Mesothelial cell of epicardium (in vitro differentiated cells): Measurements from ENCODE around the gene TMEM151B. TPM values are rescaled to one million over a fixed set of nuclear protein-coding genes. Genes with fewer than 3 reads are reported as not detected.

Experiments
- DNase-seq, 2 experiments: peaks; one replicate each; pipeline ENCODE4 v3.0.0; 2021; ENCODE audit warnings: low spot score in 2 of 2; ENCODE audit not compliant: unreplicated experiment in 2 of 2
- H3K27ac Mint-ChIP-seq: 2 replicates; pipeline ENCODE4 v1.8.0; 2021; ENCODE audit warnings: mixed read lengths
- H3K27me3 Mint-ChIP-seq: 2 replicates; pipeline ENCODE4 v1.8.0; 2021; ENCODE audit warnings: low read depth, mixed read lengths
- H3K36me3 Mint-ChIP-seq: 2 replicates; pipeline ENCODE4 v1.8.0; 2021; ENCODE audit warnings: mixed read lengths
- H3K4me1 Mint-ChIP-seq: 2 replicates; pipeline ENCODE4 v1.8.0; 2021; ENCODE audit warnings: mixed read lengths
- H3K4me3 Mint-ChIP-seq: 2 replicates; pipeline ENCODE4 v1.8.0; 2021; ENCODE audit warnings: mild to moderate bottlenecking, moderate library complexity, mixed read lengths
- H3K9me3 Mint-ChIP-seq: 2 replicates; pipeline ENCODE4 v1.8.0; 2021; ENCODE audit warnings: mixed read lengths
- total RNA-seq: library from RNA; stranded (reverse); gene quantifications from 3 replicates; pipeline ENCODE4 v1.2.1, GENCODE V29; 2021
- TF ChIP-seq, protein P1 (sequence below): fragments of 200-600 bp; sonication (generic); IDR thresholded peaks from one replicate; pipeline ENCODE4 v1.5.0; 2021; ENCODE audit warnings: antibody characterized with exemption; ENCODE audit not compliant: unreplicated experiment

The TMEM151B gene
- total RNA-seq, 1 donor from 2014 or later, result 0.56 TPM

DNA sequence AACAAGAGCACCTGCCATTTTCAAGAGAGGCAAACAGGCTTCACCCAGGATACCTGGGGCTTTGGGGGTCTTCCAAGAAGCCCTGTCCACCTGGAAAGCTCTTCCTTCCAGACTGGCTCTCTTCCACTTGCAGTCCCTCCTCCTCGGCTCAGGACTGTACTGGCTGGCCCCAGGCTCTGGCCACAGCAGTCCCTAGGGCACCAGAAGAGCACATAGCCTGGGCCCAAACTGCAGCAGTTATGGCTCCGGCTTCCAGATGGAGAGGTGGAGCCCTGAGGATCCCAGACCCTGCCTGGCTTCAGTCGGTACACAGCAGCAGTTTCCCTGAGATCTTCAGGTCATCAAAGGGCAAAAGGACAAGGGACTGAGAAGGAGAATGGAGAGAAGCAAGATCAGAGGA is 11.3 kb upstream of the TMEM151B start:
- Mint-ChIP-seq H3K4me1 (peaks cover 37% of the 10 kb centered on the region), H3K36me3 (peaks cover 8% of the 10 kb centered on the region), H3K27me3 (no peaks in the 10 kb centered on the region), H3K9me3 (no peaks in the 10 kb centered on the region), H3K4me3 (peak overlapping the region; percentile 74), H3K27ac (no peak overlapping the region)
- no peak for DNase-seq
- TF ChIP-seq, protein P1, sequence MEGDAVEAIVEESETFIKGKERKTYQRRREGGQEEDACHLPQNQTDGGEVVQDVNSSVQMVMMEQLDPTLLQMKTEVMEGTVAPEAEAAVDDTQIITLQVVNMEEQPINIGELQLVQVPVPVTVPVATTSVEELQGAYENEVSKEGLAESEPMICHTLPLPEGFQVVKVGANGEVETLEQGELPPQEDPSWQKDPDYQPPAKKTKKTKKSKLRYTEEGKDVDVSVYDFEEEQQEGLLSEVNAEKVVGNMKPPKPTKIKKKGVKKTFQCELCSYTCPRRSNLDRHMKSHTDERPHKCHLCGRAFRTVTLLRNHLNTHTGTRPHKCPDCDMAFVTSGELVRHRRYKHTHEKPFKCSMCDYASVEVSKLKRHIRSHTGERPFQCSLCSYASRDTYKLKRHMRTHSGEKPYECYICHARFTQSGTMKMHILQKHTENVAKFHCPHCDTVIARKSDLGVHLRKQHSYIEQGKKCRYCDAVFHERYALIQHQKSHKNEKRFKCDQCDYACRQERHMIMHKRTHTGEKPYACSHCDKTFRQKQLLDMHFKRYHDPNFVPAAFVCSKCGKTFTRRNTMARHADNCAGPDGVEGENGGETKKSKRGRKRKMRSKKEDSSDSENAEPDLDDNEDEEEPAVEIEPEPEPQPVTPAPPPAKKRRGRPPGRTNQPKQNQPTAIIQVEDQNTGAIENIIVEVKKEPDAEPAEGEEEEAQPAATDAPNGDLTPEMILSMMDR, result no peak

DNA sequence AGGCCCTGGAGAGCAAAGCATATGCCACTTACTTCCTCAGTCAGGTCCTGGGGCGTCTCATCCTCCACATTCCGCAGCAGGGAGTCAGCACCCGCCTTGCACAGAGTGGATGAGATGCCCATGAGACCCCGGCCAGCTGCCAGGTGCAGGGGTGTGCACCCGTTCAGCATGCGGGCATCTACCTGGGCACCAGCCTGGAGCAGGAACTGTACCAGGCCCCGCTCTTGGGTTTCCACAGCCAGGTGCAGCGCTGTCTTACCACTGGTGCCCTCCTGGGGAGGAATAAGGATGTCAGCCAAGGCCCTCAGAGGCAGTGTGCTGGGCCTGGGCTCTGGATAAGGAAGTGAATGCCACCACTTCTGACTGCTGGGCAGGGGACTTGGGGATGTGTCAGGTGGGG is 10.2 kb upstream of the TMEM151B start:
- H3K4me3 Mint-ChIP-seq, result no peak overlapping the region
- no peaks in the 10 kb centered on the region for H3K36me3 Mint-ChIP-seq
- no peak overlapping the region for H3K27ac Mint-ChIP-seq
- no peak for DNase-seq
- H3K4me1 Mint-ChIP-seq, result peaks cover 47% of the 10 kb centered on the region
- no peaks in the 10 kb centered on the region for H3K27me3 Mint-ChIP-seq
- TF ChIP-seq, protein P1, result no peak
- no peaks in the 10 kb centered on the region for H3K9me3 Mint-ChIP-seq

DNA sequence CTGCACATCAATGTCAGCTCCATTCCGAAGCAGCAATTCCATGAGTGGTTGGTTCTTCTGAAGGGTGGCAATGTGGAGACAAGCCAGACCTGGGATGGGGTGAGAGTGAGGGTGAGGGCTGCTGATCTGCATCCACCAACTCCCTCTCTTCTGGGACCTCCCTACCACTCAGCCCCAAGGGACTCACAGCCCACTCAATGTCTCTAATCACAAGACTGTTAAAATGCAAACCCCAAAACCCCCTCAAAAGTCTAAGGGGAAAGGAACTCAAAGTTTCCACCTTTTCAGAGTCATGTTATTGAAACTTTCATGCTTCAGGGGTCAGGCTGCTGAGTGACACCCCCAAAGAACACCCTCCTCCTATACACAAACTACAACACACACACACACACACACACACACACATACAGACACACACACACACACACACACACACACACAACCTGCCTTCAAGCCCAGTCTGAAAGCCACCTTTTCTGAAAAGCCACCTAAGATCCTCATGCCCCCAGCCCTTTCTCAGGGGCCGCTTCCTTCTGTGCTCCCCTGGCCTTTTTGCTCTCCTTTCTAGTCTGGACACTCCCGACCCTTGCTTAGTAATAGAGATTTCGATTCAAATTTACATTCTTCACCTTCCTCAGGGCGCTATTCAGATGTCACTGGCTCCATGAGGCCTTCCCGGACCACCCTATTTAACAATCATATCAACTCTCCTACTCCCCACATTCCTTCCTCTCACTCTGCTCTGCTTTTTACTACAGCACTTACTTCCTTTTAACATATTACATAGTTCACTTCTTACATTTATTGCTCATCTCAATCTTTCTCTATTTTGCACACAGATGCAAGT is 9.6 kb upstream of the TMEM151B start:
- Mint-ChIP-seq H3K4me1 (peaks cover 44% of the 10 kb centered on the region), H3K27ac (no peak overlapping the region), H3K4me3 (no peak overlapping the region), H3K27me3 (no peaks in the 10 kb centered on the region), H3K9me3 (no peaks in the 10 kb centered on the region), H3K36me3 (no peaks in the 10 kb centered on the region)
- TF ChIP-seq, protein P1, result no peak
- DNase-seq, result no peak

DNA sequence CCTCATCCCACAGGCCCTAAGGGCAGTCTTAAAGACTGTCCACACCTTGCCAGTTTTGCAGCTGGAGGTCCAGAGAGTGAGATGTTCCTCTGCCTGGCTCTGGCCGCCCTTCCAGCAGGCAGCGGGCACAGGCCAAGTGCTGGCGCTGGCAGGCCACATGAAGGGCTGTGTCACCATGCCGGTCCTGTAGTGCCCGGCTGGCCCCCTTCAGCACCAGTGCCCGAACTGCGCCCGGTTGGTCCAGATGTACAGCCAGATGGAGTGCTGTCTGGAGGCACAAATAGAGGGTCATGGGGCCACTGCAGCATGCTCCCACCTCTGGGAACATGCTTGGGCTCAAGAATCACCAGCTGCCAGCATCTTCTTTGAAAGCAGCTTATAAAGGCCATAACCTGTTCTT is 8.7 kb upstream of the TMEM151B start:
- H3K4me1 Mint-ChIP-seq, result peaks cover 35% of the 10 kb centered on the region
- H3K27ac Mint-ChIP-seq, result no peak overlapping the region
- H3K9me3 Mint-ChIP-seq, result no peaks in the 10 kb centered on the region
- H3K27me3 Mint-ChIP-seq, result no peaks in the 10 kb centered on the region
- no peak overlapping the region for H3K4me3 Mint-ChIP-seq
- DNase-seq, result no peak
- H3K36me3 Mint-ChIP-seq, result no peaks in the 10 kb centered on the region
- TF ChIP-seq, protein P1, result no peak

DNA sequence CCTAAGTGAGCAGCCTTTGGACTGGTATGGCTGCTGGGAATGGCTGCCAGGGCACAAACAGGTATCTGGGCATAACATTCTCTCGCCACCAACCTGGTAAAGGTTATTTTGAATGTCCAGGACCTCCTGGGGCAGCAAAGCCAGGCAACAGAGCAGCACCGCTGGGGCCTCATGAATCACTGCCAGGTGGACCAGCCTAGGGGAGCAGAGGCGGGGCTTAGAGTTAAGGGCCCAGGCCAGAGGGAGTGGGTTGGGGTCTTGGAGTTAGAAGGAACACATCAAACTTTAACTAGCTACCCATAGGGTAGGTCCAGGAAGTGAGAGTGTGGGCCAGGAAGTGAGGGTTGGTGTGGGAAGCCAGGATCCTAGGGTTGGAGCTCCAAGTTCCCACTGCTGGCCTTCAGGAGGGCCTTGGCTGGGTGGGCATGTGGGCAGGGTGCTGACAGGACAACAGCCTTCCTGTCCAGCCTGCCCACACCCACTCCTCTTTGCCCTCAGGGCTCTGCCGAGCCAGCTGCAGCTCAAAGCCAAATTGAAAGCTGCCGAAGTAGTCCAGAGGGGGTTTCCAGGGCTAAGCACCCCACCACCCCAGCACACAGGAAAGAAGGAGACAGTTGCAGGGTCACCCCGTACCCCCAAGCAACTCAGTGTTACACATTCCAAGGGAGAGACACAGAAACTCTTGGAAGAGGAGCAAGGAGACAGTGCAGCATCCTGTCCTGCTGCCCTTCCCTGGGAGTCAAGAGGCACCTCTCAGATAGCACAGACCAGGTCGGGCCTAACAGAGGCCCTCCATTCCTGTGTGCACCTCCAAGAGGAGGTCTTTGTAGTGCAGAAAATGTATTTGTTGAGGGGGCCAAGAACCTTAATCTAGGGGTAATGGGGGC is 7.5 kb upstream of the TMEM151B start:
- Mint-ChIP-seq H3K4me1 (peaks cover 32% of the 10 kb centered on the region), H3K4me3 (peak overlapping the region; percentile 82), H3K9me3 (no peaks in the 10 kb centered on the region), H3K36me3 (no peaks in the 10 kb centered on the region), H3K27ac (peak overlapping the region; percentile 39), H3K27me3 (peaks cover 7% of the 10 kb centered on the region)
- TF ChIP-seq, protein P1, result no peak
- DNase-seq, result no peak
